Measurements from ENCODE around the gene GTF2A1L. TPM values are rescaled to one million over a fixed set of nuclear protein-coding genes. Genes with fewer than 3 reads are reported as not detected.

GTF2A1L gene
- total RNA-seq, 2 experiments from 2014 or later, result not detected

DNA sequence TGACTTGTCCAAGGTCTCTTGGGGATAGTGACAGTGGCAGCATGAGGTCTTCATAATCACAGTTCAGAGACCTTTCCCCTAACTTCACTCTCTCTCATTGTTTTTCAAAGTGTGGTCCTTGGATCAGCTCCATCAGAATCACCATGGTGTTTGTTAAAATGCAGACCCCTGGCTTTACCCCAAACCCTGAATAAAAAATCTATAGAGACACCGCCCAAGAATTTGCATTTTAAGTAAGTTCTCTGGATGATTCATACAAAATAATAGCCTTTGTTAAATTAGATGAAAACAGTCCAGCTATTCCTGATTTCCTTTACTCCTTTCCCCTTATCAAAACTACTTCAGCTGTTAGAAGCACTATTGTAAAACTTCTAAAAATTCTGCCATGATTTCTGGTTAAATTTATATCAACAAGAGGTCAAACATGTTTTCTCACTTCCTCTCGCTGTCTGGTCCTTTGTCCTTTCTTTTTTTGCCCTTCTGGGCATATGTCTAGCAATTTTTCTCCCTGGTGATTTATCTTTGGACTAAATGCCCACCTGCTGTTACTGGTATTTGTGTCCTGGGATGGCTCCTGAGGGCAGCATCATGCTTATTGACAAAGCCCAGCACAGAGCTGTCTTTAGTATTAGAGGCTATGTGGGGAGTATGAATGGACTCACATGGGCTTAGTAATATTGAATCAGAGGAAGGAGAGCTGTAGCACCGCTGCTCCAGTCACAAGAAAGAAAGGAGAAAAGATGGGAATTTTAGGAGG lies 74.5 kb downstream of the GTF2A1L start:
- no peaks in the 10 kb centered on the region for H3K79me2 ChIP-seq (ENCODE audit: insufficient read depth, low read depth, low read length)
- TF ChIP-seq CTCF (conservative IDR thresholded peaks at IDR 0.05; ENCODE audit: low read length) (no peak), EZH2phosphoT487 (IDR thresholded peaks at IDR 0.05; ENCODE audit: borderline replicate concordance, low read depth, low read length) (no peak)
- no TSS peak for BruUV-seq (replicated peaks)
- no peaks in the 10 kb centered on the region for H3K9me3 ChIP-seq (ENCODE audit: low read length)
- POLR2A ChIA-PET, result no interaction called here
- H3K4me2 ChIP-seq (ENCODE audit: low read length), result no peak overlapping the region
- H3K27ac ChIP-seq (ENCODE audit: low read depth, low read length, poor library complexity, severe bottlenecking), result no peak overlapping the region
- H3K36me3 ChIP-seq (ENCODE audit: insufficient read depth, low read length), result no peaks in the 10 kb centered on the region
- H2AFZ ChIP-seq (ENCODE audit: low read length), result no peak overlapping the region
- CTCF ChIA-PET (ENCODE audit: unreplicated experiment), result no interaction called here
- no peaks in the 10 kb centered on the region for H4K20me1 ChIP-seq (ENCODE audit: insufficient read depth, low read length)
- intact Hi-C loops (cut with micrococcal nuclease; ENCODE audit: unreplicated experiment), result no loop called here
- no peaks in the 10 kb centered on the region for H3K4me1 ChIP-seq (ENCODE audit: insufficient read depth, low read length, poor library complexity, severe bottlenecking)
- H3K4me3 ChIP-seq (ENCODE audit: low read depth, low read length, poor library complexity, severe bottlenecking), result no peak overlapping the region
- DNase-seq (ENCODE audit: low spot score), result no peak
- no peaks in the 10 kb centered on the region for H3K9me2 ChIP-seq (ENCODE audit: insufficient read depth, low read length)

- Histone ChIP-seq H3K9me3 (ENCODE audit: low read length) (no peaks in the 10 kb centered on the region), H3K79me2 (ENCODE audit: insufficient read depth, low read depth, low read length) (no peaks in the 10 kb centered on the region), H2AFZ (ENCODE audit: low read length) (no peak overlapping the region), H3K4me3 (ENCODE audit: low read depth, low read length, poor library complexity, severe bottlenecking) (no peak overlapping the region), H3K9me2 (ENCODE audit: insufficient read depth, low read length) (no peaks in the 10 kb centered on the region), H3K4me2 (ENCODE audit: low read length) (no peak overlapping the region), H4K20me1 (ENCODE audit: insufficient read depth, low read length) (no peaks in the 10 kb centered on the region), H3K4me1 (ENCODE audit: insufficient read depth, low read length, poor library complexity, severe bottlenecking) (no peaks in the 10 kb centered on the region), H3K27ac (ENCODE audit: low read depth, low read length, poor library complexity, severe bottlenecking) (no peak overlapping the region), H3K36me3 (ENCODE audit: insufficient read depth, low read length) (no peaks in the 10 kb centered on the region)
- ChIA-PET POLR2A (no interaction called here), CTCF (ENCODE audit: unreplicated experiment) (no interaction called here)
- intact Hi-C loops (cut with micrococcal nuclease; ENCODE audit: unreplicated experiment), result no loop called here
- TF ChIP-seq CTCF (conservative IDR thresholded peaks at IDR 0.05; ENCODE audit: low read length) (no peak), EZH2phosphoT487 (IDR thresholded peaks at IDR 0.05; ENCODE audit: borderline replicate concordance, low read depth, low read length) (no peak)
- no peak for DNase-seq (ENCODE audit: low spot score)
- BruUV-seq (replicated peaks), result no TSS peak
These were observed 75.4 kb downstream of the GTF2A1L start for GRCh38 chr2:48693066-48693465.

DNA sequence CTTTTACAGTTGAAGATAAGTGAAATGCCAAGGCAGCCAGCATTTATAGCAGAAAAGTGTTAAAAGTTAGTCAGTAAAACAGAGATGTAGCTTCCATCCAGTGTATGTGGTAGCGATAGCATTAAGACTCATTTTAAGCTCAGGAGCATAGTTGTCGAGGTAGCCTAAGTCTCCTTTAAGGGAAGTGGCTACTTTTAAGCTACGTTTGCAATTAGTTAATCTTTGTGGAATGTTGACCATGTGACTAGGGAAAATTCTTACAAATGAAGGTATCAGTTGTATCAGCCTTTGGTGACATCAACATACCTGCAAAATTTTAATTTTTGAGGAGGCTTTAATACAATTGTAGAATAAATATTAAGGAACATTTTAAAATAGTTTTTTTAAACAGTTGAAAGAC lies 76.0 kb downstream of the GTF2A1L start:
- H3K79me2 ChIP-seq (ENCODE audit: insufficient read depth, low read depth, low read length), result no peaks in the 10 kb centered on the region
- no peak overlapping the region for H3K27ac ChIP-seq (ENCODE audit: low read depth, low read length, poor library complexity, severe bottlenecking)
- H3K4me1 ChIP-seq (ENCODE audit: insufficient read depth, low read length, poor library complexity, severe bottlenecking), result no peaks in the 10 kb centered on the region
- intact Hi-C loops (cut with micrococcal nuclease; ENCODE audit: unreplicated experiment), result no loop called here
- no peak for DNase-seq (ENCODE audit: low spot score)
- no TSS peak for BruUV-seq (replicated peaks)
- H2AFZ ChIP-seq (ENCODE audit: low read length), result no peak overlapping the region
- no peaks in the 10 kb centered on the region for H4K20me1 ChIP-seq (ENCODE audit: insufficient read depth, low read length)
- H3K36me3 ChIP-seq (ENCODE audit: insufficient read depth, low read length), result no peaks in the 10 kb centered on the region
- POLR2A ChIA-PET, result interaction anchor here (0.5 kb wide), 1 partner anchor 249 kb away, joined by 3 read pairs; no protein-coding TSS in a partner anchor
- H3K4me3 ChIP-seq (ENCODE audit: low read depth, low read length, poor library complexity, severe bottlenecking), result no peak overlapping the region
- no peaks in the 10 kb centered on the region for H3K9me2 ChIP-seq (ENCODE audit: insufficient read depth, low read length)
- TF ChIP-seq EZH2phosphoT487 (IDR thresholded peaks at IDR 0.05; ENCODE audit: borderline replicate concordance, low read depth, low read length) (no peak), CTCF (conservative IDR thresholded peaks at IDR 0.05; ENCODE audit: low read length) (no peak)
- no peak overlapping the region for H3K4me2 ChIP-seq (ENCODE audit: low read length)
- no peaks in the 10 kb centered on the region for H3K9me3 ChIP-seq (ENCODE audit: low read length)
- CTCF ChIA-PET (ENCODE audit: unreplicated experiment), result no interaction called here
